HG03565 (cell line): ENCODE data around the gene UCP3.

Experiments used
- ATAC-seq: cut with Tn5 transposase; IDR thresholded peaks from one replicate; pipeline ENCODE4 v1.9.1; 2021; ENCODE audit warnings: mild to moderate bottlenecking, moderate library complexity; ENCODE audit not compliant: unreplicated experiment

The UCP3 gene

GRCh38 chr11:73980001-73980961 is 28.6 kb downstream of the UCP3 start:
- peak; percentile 30 for ATAC-seq

GRCh38 chr11:73978576-73979086 is 30.3 kb downstream of the UCP3 start:
- ATAC-seq, result no peak

- no peak for ATAC-seq
Observed at GRCh38 chr11:73977856-73978519, 30.9 kb downstream of the UCP3 start.

- no peak for ATAC-seq
Observed at GRCh38 chr11:73976451-73977151, 32.3 kb downstream of the UCP3 start.

- ATAC-seq, result no peak
Observed at GRCh38 chr11:73975479-73975757, 33.5 kb downstream of the UCP3 start.

- no peak for ATAC-seq
Observed at GRCh38 chr11:73974604-73975478, 34.0 kb downstream of the UCP3 start.

GRCh38 chr11:73972620-73973449 is 36.0 kb downstream of the UCP3 start:
- no peak for ATAC-seq

- ATAC-seq, result no peak
Observed at GRCh38 chr11:73972187-73972586, 36.7 kb downstream of the UCP3 start.

- ATAC-seq, result no peak
Observed at GRCh38 chr11:73971175-73971719, 37.6 kb downstream of the UCP3 start.

GRCh38 chr11:73969991-73970800 is 38.7 kb downstream of the UCP3 start:
- no peak for ATAC-seq

- no peak for ATAC-seq
Observed at GRCh38 chr11:73969091-73969490, 39.8 kb downstream of the UCP3 start.

- no peak for ATAC-seq
Observed at GRCh38 chr11:73968356-73968966, 40.4 kb downstream of the UCP3 start.

GRCh38 chr11:73965764-73966121 is 43.1 kb downstream of the UCP3 start:
- no peak for ATAC-seq

GRCh38 chr11:73965076-73965763 is 43.7 kb downstream of the UCP3 start:
- no peak for ATAC-seq

GRCh38 chr11:73963861-73964260 is 45.0 kb downstream of the UCP3 start:
- no peak for ATAC-seq

- ATAC-seq, result no peak
Observed at GRCh38 chr11:73962101-73962705, 46.7 kb downstream of the UCP3 start.

- ATAC-seq, result no peak
Observed at GRCh38 chr11:73961321-73961720, 47.6 kb downstream of the UCP3 start.
